ENCODE measurements around the gene PKIB.

DNA sequence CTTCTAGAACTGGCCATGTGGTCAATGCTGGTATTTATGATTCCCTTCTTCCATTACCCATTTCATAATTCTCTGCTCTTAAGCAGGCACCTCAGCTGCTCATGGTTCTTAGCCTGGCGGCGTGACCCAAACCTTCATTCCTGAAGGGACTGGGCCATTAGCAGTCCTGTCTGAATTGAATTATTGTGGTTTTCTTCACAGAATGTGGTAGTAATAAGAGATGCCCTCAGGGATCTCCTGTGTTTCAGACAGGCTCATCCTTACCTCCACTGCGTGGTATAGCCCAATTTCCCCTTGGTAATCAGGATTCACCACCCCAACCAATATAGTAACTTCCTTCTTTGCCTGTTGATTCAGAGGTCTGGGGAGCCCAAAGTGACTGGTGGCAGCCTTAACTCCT, 37.6 kb downstream of the PKIB start:
- TF ChIP-seq, protein P1, sequence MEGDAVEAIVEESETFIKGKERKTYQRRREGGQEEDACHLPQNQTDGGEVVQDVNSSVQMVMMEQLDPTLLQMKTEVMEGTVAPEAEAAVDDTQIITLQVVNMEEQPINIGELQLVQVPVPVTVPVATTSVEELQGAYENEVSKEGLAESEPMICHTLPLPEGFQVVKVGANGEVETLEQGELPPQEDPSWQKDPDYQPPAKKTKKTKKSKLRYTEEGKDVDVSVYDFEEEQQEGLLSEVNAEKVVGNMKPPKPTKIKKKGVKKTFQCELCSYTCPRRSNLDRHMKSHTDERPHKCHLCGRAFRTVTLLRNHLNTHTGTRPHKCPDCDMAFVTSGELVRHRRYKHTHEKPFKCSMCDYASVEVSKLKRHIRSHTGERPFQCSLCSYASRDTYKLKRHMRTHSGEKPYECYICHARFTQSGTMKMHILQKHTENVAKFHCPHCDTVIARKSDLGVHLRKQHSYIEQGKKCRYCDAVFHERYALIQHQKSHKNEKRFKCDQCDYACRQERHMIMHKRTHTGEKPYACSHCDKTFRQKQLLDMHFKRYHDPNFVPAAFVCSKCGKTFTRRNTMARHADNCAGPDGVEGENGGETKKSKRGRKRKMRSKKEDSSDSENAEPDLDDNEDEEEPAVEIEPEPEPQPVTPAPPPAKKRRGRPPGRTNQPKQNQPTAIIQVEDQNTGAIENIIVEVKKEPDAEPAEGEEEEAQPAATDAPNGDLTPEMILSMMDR (IDR thresholded peaks at IDR 0.05): no peak
- no peak for TF ChIP-seq EP300 (IDR thresholded peaks at IDR 0.05)

Measured in ovary (tissue), 3 donors.